NCI-H2171 (cell line): ENCODE data around the gene SMURF2.
"Not testable (repeated sequence)": the region's sequence is repeated elsewhere in the genome, so short reads cannot be mapped to it uniquely, and the experiment has no call there.

ENCODE experiments used
- DNase-seq: peaks from one replicate; lab custom pipeline; 2025; lab: John Stamatoyannopoulos, UW

Gene SMURF2

GRCh38 chr17:64596988-64597387, 65.1 kb downstream of the SMURF2 start:
- no peak for DNase-seq

GRCh38 chr17:64596439-64596838, 65.7 kb downstream of the SMURF2 start:
- DNase-seq = no peak

- no peak for DNase-seq
These were observed 70.2 kb downstream of the SMURF2 start for GRCh38 chr17:64591944-64592343.

- no peak for DNase-seq
These were observed 77.0 kb downstream of the SMURF2 start for GRCh38 chr17:64585146-64585545.

GRCh38 chr17:64583038-64583437, 79.1 kb downstream of the SMURF2 start:
- no peak for DNase-seq

GRCh38 chr17:64580384-64581315, 81.5 kb downstream of the SMURF2 start:
- DNase-seq = no peak

GRCh38 chr17:64579917-64580316, 82.2 kb downstream of the SMURF2 start:
- DNase-seq = no peak

GRCh38 chr17:64577025-64577424, 85.1 kb downstream of the SMURF2 start:
- DNase-seq = not testable (repeated sequence)

GRCh38 chr17:64575431-64575830, 86.7 kb downstream of the SMURF2 start:
- no peak for DNase-seq

- no peak for DNase-seq
These were observed 87.5 kb downstream of the SMURF2 start for GRCh38 chr17:64574646-64575045.

GRCh38 chr17:64573214-64573613, 88.9 kb downstream of the SMURF2 start:
- DNase-seq = no peak

GRCh38 chr17:64572682-64573154, 89.4 kb downstream of the SMURF2 start:
- DNase-seq = no peak

- DNase-seq = no peak
These were observed 90.4 kb downstream of the SMURF2 start for GRCh38 chr17:64571746-64572145.

GRCh38 chr17:64565563-64565962, 96.5 kb downstream of the SMURF2 start:
- DNase-seq = no peak

- no peak for DNase-seq
These were observed 98.0 kb downstream of the SMURF2 start for GRCh38 chr17:64564098-64564497.

GRCh38 chr17:64555281-64555680, 106.8 kb downstream of the SMURF2 start:
- DNase-seq = no peak

- DNase-seq = no peak
These were observed 108.0 kb downstream of the SMURF2 start for GRCh38 chr17:64554028-64554637.

GRCh38 chr17:64551461-64551860, 110.6 kb downstream of the SMURF2 start:
- no peak for DNase-seq

- DNase-seq = no peak
These were observed 114.8 kb downstream of the SMURF2 start for GRCh38 chr17:64547319-64547718.

GRCh38 chr17:64546716-64547115, 115.4 kb downstream of the SMURF2 start:
- DNase-seq = no peak

GRCh38 chr17:64544742-64545141, 117.4 kb downstream of the SMURF2 start:
- no peak for DNase-seq

- no peak for DNase-seq
These were observed 121.9 kb downstream of the SMURF2 start for GRCh38 chr17:64540118-64540776.
